MM.1S (cell line): ENCODE data around the gene LGALS7.

Experiments
- DNase-seq: peaks from one replicate; pipeline ENCODE4 v3.0.0-alpha.2; 2015
- H2AFZ ChIP-seq: fragments of 300-600 bp; sonication (generic); 2 replicates; pipeline ENCODE4 v1.6.0; 2016; ENCODE audit warnings: antibody characterized with exemption, low read length
- H3F3A ChIP-seq: fragments of 300-600 bp; sonication (generic); 2 replicates; pipeline ENCODE4 v1.6.1; 2016; ENCODE audit warnings: mild to moderate bottlenecking, antibody characterized with exemption, low read length, moderate library complexity, mixed read lengths; ENCODE audit not compliant: insufficient read depth
- H3K27ac ChIP-seq: fragments of 300-600 bp; sonication (generic); 2 replicates; pipeline ENCODE4 v1.5.1; 2016; ENCODE audit warnings: mild to moderate bottlenecking, low read length
- H3K27me3 ChIP-seq: fragments of 300-600 bp; sonication (generic); replicated peaks from 2 replicates; pipeline ENCODE4 v1.6.0; 2016; ENCODE audit warnings: low read length; ENCODE audit not compliant: insufficient read depth
- H3K36me3 ChIP-seq: fragments of 300-600 bp; sonication (generic); replicated peaks from 2 replicates; pipeline ENCODE4 v1.6.1; 2016; ENCODE audit warnings: mild to moderate bottlenecking, low read length, mixed read lengths; ENCODE audit not compliant: insufficient read depth
- H3K4me1 ChIP-seq: fragments of 300-600 bp; sonication (generic); 2 replicates; pipeline ENCODE4 v1.6.1; 2016; ENCODE audit warnings: low read length, mixed read lengths
- H3K4me2 ChIP-seq: fragments of 300-600 bp; sonication (generic); 2 replicates; pipeline ENCODE4 v1.6.0; 2016; ENCODE audit warnings: low read depth, low read length
- H3K4me3 ChIP-seq: fragments of 300-600 bp; sonication (generic); 2 replicates; pipeline ENCODE4 v1.5.1; 2016; ENCODE audit warnings: low read length, mixed read lengths
- H3K79me2 ChIP-seq: fragments of 300-600 bp; sonication (generic); 2 replicates; pipeline ENCODE4 v1.6.1; 2016; ENCODE audit warnings: mixed run types, low read length, mixed read lengths
- H3K9ac ChIP-seq: fragments of 300-600 bp; sonication (generic); 2 replicates; pipeline ENCODE4 v1.6.1; 2016; ENCODE audit warnings: low read length, mixed read lengths
- H3K9me2 ChIP-seq: fragments of 300-600 bp; sonication (generic); replicated peaks from 2 replicates; pipeline ENCODE4 v1.6.1; 2016; ENCODE audit warnings: mild to moderate bottlenecking, low read length, mixed read lengths; ENCODE audit not compliant: insufficient read depth
- H3K9me3 ChIP-seq: fragments of 300-600 bp; sonication (generic); replicated peaks from 2 replicates; pipeline ENCODE4 v1.6.1; 2016; ENCODE audit warnings: mild to moderate bottlenecking, low read length, mixed read lengths; ENCODE audit not compliant: insufficient read depth
- H4K20me1 ChIP-seq: fragments of 300-600 bp; sonication (generic); 2 replicates; pipeline ENCODE4 v1.6.1; 2016; ENCODE audit warnings: mild to moderate bottlenecking, low read length, moderate library complexity, mixed read lengths; ENCODE audit not compliant: insufficient read depth
- CTCF ChIP-seq: fragments of 300-600 bp; sonication (generic); IDR thresholded peaks from 2 replicates; pipeline ENCODE4 v1.5.1; 2016; ENCODE audit warnings: antibody characterized with exemption, low read length, mixed read lengths
- EZH2 ChIP-seq: fragments of 300-600 bp; sonication (generic); optimal IDR thresholded peaks from 2 replicates; pipeline ENCODE3; 2017; ENCODE audit warnings: low read depth, mild to moderate bottlenecking, antibody characterized with exemption, low read length, mixed read lengths
- EZH2phosphoT487 ChIP-seq: fragments of 300-600 bp; sonication (generic); IDR thresholded peaks from 2 replicates; pipeline ENCODE4 v1.6.1; 2018; ENCODE audit warnings: antibody characterized with exemption, low read length

The LGALS7 gene

DNA sequence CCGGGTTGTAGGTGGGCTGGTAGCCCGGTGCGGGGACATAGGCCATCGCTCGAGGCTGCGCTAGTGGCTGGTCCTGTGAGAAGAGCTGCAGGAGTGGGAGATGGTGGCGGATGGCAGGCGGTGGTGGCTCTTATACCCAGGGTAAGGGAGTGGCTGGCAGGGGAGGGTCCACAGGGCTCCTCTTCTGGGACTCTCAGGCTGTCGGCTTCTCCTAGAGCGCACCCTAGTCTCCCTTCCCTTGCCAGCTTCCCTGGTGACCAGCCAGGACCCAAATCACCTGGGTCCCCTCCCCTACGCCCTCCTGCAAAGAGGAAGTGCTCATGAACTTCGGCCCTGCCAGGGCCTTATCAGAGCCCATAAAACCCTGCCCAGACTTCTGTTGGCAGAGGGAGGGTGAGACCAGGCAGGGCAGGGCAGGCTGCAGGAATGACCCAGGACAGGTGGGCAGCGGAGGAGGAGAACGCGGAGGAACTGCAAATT, 39.6 kb upstream of the LGALS7 start, which contains the start of gene LGALS4:
LGALS4 (minus strand) TSS at position 105 of the 480 bp plus-strand sequence; CDS start at position 46, 59 bp downstream.
- Histone ChIP-seq H3K9me3 (no peaks in the 10 kb centered on the region), H3K4me1 (no peaks in the 10 kb centered on the region), H3K4me2 (no peak within 1 kb of the TSS), H3K36me3 (no peaks in the 10 kb centered on the region), H3K9ac (no peak within 1 kb of the TSS), H3K79me2 (no peaks in the 10 kb centered on the region), H4K20me1 (no peaks in the 10 kb centered on the region), H2AFZ (no peak within 1 kb of the TSS), H3K27ac (no peak within 1 kb of the TSS), H3K9me2 (no peaks in the 10 kb centered on the region), H3F3A (no peaks in the 10 kb centered on the region), H3K27me3 (no peaks in the 10 kb centered on the region), H3K4me3 (no peak within 1 kb of the TSS)
- TF ChIP-seq EZH2 (no peak), EZH2phosphoT487 (no peak), CTCF (no peak)
- no peak for DNase-seq

DNA sequence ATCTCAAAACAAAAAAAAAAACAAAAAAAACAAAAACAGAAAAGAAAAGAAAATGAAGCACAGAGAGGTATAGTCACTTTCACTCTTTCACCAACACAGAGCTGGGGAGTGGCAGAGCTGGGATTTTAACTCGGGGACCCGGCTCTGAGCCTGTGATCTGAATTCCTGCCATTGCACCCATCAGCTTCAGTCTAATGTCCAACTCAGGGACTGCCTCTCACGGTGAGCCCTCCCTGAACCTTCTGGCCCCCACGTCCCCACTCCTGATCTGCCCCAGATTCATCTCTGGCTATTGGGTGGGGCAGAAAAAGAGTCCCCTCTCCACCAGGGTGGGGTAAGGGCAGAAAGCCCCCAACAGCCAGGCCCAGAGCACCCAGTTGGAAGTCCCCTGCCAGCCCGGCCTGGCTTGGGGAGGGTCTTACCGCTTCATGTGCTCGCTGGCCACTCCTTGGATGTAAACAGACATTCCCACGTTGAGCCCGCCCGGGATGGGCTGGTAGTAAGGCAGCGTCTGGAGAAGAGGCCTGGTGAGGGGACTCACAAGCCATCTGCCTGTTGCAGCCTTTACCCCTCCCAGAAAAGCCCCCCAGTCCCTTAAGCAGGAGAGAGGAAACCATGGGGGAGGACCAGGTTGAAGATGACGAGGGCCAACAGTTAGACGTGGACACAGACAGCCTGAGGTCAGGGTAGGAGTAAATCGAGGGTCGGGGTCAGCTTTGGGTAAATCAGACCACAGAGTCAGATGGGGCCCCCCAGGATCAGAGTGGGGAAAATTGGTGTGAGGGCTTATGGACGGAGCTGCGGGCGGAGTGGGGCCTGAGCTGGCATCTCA, 38.9 kb upstream of the LGALS7 start:
- Histone ChIP-seq H3K9ac (no peak overlapping the region), H3K27me3 (0 out of 2 replicates have a peak, but pooled peaks cover 1% of the 10 kb centered on the region), H3K27ac (no peak overlapping the region), H3K36me3 (no peaks in the 10 kb centered on the region), H3K4me2 (no peak overlapping the region), H3K9me3 (no peaks in the 10 kb centered on the region), H3K4me3 (no peak overlapping the region), H2AFZ (no peak overlapping the region), H3K4me1 (no peaks in the 10 kb centered on the region), H3F3A (no peaks in the 10 kb centered on the region), H3K79me2 (no peaks in the 10 kb centered on the region), H3K9me2 (no peaks in the 10 kb centered on the region), H4K20me1 (no peaks in the 10 kb centered on the region)
- DNase-seq: no peak
- no peak for TF ChIP-seq EZH2
- no peak for TF ChIP-seq EZH2phosphoT487
- no peak for TF ChIP-seq CTCF

- Histone ChIP-seq H2AFZ (no peak overlapping the region), H3K9me2 (no peaks in the 10 kb centered on the region), H3K27me3 (0 out of 2 replicates have a peak, but pooled peaks cover 4% of the 10 kb centered on the region), H3K9me3 (no peaks in the 10 kb centered on the region), H3K36me3 (no peaks in the 10 kb centered on the region), H4K20me1 (no peaks in the 10 kb centered on the region), H3K4me1 (no peaks in the 10 kb centered on the region), H3K27ac (no peak overlapping the region), H3K4me2 (no peak overlapping the region), H3F3A (no peaks in the 10 kb centered on the region), H3K9ac (no peak overlapping the region), H3K79me2 (no peaks in the 10 kb centered on the region), H3K4me3 (no peak overlapping the region)
- TF ChIP-seq EZH2phosphoT487 (no peak), EZH2 (no peak), CTCF (no peak)
- DNase-seq: no peak
Observed at GRCh38 chr19:38809592-38810252, 36.4 kb upstream of the LGALS7 start.
